ENCODE results near the gene LTBP1. TPM values are rescaled to one million over a fixed set of nuclear protein-coding genes. Genes with fewer than 3 reads are reported as not detected.

LTBP1 gene
- total RNA-seq, 1 experiment from 2014 or later: 119 TPM

DNA sequence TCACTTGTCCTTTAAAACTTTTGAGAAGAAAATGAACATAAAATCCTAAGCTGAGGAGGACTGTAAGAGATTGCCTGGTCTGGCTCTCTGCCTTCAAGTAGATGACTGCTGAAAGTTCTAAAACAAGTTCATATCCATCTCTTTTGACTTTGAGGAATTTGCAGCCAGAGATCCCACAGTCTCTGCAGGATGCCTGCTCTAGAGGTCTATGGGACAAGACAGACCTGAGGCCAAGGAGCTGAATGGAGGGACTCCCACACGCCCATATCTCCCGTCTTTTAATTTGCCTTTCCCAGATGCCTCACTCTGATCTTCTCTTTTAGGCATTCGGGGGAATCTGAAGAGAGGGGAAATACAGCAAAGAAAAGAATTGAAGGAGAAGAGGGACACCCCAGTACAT is 273.8 kb downstream of the LTBP1 start:
- ChIA-PET POLR2A (interaction anchor here (0.6 to 1.2 kb wide), 3 partner anchors 11 to 216 kb away, joined by 3 to 5 read pairs (median 3); no protein-coding TSS in a partner anchor), CTCF (no interaction called here)
- Mint-ChIP-seq H3K4me3 (ENCODE audit: unreplicated experiment) (no peak overlapping the region), H3K27me3 (ENCODE audit: insufficient read depth, unreplicated experiment) (no peaks in the 10 kb centered on the region), H3K27ac (ENCODE audit: low read depth, unreplicated experiment) (peak overlapping the region; percentile 6), H3K9me3 (ENCODE audit: unreplicated experiment) (no peaks in the 10 kb centered on the region), H3K4me1 (ENCODE audit: insufficient read depth, unreplicated experiment) (peaks cover 32% of the 10 kb centered on the region), H3K36me3 (ENCODE audit: insufficient read depth, unreplicated experiment) (peaks cover 16% of the 10 kb centered on the region)
- no TSS peak for BruUV-seq (replicated peaks)
- intact Hi-C loops (cut with micrococcal nuclease): no loop called here
- TF ChIP-seq, protein P1, sequence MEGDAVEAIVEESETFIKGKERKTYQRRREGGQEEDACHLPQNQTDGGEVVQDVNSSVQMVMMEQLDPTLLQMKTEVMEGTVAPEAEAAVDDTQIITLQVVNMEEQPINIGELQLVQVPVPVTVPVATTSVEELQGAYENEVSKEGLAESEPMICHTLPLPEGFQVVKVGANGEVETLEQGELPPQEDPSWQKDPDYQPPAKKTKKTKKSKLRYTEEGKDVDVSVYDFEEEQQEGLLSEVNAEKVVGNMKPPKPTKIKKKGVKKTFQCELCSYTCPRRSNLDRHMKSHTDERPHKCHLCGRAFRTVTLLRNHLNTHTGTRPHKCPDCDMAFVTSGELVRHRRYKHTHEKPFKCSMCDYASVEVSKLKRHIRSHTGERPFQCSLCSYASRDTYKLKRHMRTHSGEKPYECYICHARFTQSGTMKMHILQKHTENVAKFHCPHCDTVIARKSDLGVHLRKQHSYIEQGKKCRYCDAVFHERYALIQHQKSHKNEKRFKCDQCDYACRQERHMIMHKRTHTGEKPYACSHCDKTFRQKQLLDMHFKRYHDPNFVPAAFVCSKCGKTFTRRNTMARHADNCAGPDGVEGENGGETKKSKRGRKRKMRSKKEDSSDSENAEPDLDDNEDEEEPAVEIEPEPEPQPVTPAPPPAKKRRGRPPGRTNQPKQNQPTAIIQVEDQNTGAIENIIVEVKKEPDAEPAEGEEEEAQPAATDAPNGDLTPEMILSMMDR (IDR thresholded peaks at IDR 0.05; ENCODE audit: unreplicated experiment): no peak
- DNase-seq (ENCODE audit: unreplicated experiment): no peak

DNA sequence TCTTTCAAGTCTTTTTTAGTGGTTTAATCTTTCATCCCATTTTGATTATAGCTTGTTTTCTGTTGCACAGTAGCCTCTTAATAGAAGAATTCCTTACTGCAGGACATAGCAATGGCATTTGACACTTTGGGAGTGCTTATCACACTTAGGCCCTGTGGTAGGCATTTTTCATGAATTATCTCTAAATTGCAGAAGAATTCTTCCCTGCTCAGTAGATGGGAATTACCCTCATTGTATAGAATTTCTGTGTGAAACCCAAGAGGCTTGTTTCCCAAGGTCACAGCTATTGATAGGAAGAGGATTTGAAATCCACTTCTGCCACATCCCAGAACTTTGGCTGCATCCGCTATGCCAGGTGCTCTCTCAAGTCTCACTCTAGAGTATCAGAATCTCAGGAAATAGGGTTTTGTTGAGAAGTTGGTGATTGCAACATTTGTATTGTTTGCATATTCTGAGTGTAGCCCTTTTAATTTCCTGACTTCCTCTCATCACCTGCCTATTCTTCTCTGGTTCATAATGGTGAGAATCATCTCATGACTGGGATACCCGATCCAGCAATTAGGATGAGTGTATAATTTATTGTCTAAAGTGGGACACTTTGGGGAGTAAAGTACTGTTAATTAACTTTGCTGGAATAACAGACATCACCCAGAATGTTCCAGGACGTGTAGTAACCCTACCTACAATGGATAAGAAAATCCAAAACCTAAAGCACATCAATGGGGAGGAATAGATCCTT is 274.5 kb downstream of the LTBP1 start:
- TF ChIP-seq, protein P1 (IDR thresholded peaks at IDR 0.05; ENCODE audit: unreplicated experiment): no peak
- Mint-ChIP-seq H3K27me3 (ENCODE audit: insufficient read depth, unreplicated experiment) (no peaks in the 10 kb centered on the region), H3K27ac (ENCODE audit: low read depth, unreplicated experiment) (no peak overlapping the region), H3K4me1 (ENCODE audit: insufficient read depth, unreplicated experiment) (peaks cover 27% of the 10 kb centered on the region), H3K9me3 (ENCODE audit: unreplicated experiment) (no peaks in the 10 kb centered on the region), H3K36me3 (ENCODE audit: insufficient read depth, unreplicated experiment) (peaks cover 20% of the 10 kb centered on the region), H3K4me3 (ENCODE audit: unreplicated experiment) (no peak overlapping the region)
- BruUV-seq (replicated peaks): no TSS peak
- intact Hi-C loops (cut with micrococcal nuclease): no loop called here
- POLR2A ChIA-PET: interaction anchor here (0.7 to 1.9 kb wide), 5 partner anchors 9 to 215 kb away, joined by 3 to 7 read pairs (median 5); no protein-coding TSS in a partner anchor
- no peak for DNase-seq (ENCODE audit: unreplicated experiment)
- CTCF ChIA-PET: no interaction called here

DNA sequence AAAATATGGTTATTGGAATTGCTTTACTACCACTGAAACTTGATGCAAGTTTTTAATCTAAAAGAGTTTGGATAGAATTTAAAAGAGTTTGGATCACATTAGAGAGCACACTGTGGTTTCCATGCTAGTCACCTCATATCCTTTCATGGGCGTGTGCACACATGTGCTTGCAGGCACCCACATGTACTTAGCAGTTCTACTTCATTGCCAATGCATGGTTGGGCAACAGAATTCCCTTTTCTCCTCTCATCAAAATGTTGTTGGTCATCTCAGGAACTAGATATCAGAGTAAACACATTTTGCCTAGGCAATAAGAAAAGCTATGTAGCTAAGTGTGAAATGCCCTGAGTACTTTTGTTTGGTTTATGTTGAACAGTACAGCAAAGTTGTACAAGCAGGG is 275.6 kb downstream of the LTBP1 start:
- TF ChIP-seq, protein P1 (IDR thresholded peaks at IDR 0.05; ENCODE audit: unreplicated experiment): no peak
- H3K27me3 Mint-ChIP-seq (ENCODE audit: insufficient read depth, unreplicated experiment): no peaks in the 10 kb centered on the region
- intact Hi-C loops (cut with micrococcal nuclease): no loop called here
- H3K36me3 Mint-ChIP-seq (ENCODE audit: insufficient read depth, unreplicated experiment): peaks cover 20% of the 10 kb centered on the region
- POLR2A ChIA-PET: interaction anchor here (0.6 to 1.9 kb wide), 5 partner anchors 9 to 263 kb away, joined by 3 to 7 read pairs (median 5); no protein-coding TSS in a partner anchor
- no peaks in the 10 kb centered on the region for H3K9me3 Mint-ChIP-seq (ENCODE audit: unreplicated experiment)
- H3K27ac Mint-ChIP-seq (ENCODE audit: low read depth, unreplicated experiment): peak overlapping the region; percentile 85
- DNase-seq (ENCODE audit: unreplicated experiment): peak; percentile 71
- BruUV-seq (replicated peaks): no TSS peak
- CTCF ChIA-PET: no interaction called here
- no peak overlapping the region for H3K4me3 Mint-ChIP-seq (ENCODE audit: unreplicated experiment)
- H3K4me1 Mint-ChIP-seq (ENCODE audit: insufficient read depth, unreplicated experiment): peaks cover 18% of the 10 kb centered on the region

DNA sequence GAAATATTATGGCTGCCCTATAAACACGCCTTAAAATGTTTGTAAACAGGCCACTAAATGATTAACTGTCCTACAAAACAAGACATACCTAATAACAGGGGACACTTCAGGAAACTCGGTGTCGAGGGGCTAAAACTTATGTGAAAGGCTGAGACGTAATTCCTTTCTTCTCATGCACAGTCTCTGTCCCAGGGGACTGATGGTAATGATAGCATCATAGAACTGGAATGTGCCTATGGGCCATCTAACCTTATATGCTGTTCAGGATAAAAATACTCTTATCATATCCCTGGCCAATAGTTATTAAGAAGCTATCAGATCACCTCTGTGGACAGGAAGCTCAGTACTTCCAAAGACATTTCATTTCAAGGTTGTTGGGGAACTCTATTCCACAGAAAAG is 277.1 kb downstream of the LTBP1 start:
- Mint-ChIP-seq H3K36me3 (ENCODE audit: insufficient read depth, unreplicated experiment) (peaks cover 20% of the 10 kb centered on the region), H3K27ac (ENCODE audit: low read depth, unreplicated experiment) (no peak overlapping the region)
- intact Hi-C loops (cut with micrococcal nuclease): no loop called here

More for the DNA sequence above, 277.1 kb downstream of the LTBP1 start:
- ChIA-PET POLR2A (interaction anchor here (0.6 kb wide), 1 partner anchor 92 kb away, joined by 3 read pairs; no protein-coding TSS in a partner anchor), CTCF (no interaction called here)
- no peak for DNase-seq (ENCODE audit: unreplicated experiment)
- Mint-ChIP-seq H3K27me3 (ENCODE audit: insufficient read depth, unreplicated experiment) (no peaks in the 10 kb centered on the region), H3K4me3 (ENCODE audit: unreplicated experiment) (no peak overlapping the region), H3K9me3 (ENCODE audit: unreplicated experiment) (no peaks in the 10 kb centered on the region), H3K4me1 (ENCODE audit: insufficient read depth, unreplicated experiment) (peaks cover 18% of the 10 kb centered on the region)
- TF ChIP-seq, protein P1 (IDR thresholded peaks at IDR 0.05; ENCODE audit: unreplicated experiment): no peak
- BruUV-seq (replicated peaks): no TSS peak

Data from MCF 10A (cell line).